Fibroblast of peridontal ligament (primary cell): ENCODE data around the gene KIF26A.
"Not testable (repeated sequence)": the region's sequence is repeated elsewhere in the genome, so short reads cannot be mapped to it uniquely, and the experiment has no call there.

Experiments
- DNase-seq: peaks from one replicate; pipeline ENCODE4 v3.0.0-alpha.2; 2010; ENCODE audit errors: extremely low read depth

KIF26A gene

GRCh38 chr14:104143521-104144452 is 5.4 kb downstream of the KIF26A start:
- no peak for DNase-seq

DNA sequence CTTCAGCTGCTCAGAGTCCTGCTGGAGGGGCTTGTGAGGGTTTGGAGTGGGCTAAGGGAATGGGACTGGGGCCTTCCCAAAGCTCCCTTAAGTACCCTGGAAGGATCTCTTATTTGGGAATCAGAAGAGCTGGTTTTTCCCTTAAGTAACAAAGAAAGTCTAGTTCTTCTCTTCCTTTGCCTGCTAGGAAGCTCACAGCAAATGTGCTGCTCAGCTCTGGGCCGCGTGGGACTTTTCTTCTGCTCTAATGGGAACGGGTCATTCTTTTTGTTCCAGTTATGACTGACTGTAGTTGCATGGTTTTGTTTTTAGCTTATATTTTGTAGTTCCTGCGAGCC is 6.0 kb downstream of the KIF26A start:
- DNase-seq: no peak

- DNase-seq: no peak
Measured at GRCh38 chr14:104144911-104145825, 6.8 kb downstream of the KIF26A start.

DNA sequence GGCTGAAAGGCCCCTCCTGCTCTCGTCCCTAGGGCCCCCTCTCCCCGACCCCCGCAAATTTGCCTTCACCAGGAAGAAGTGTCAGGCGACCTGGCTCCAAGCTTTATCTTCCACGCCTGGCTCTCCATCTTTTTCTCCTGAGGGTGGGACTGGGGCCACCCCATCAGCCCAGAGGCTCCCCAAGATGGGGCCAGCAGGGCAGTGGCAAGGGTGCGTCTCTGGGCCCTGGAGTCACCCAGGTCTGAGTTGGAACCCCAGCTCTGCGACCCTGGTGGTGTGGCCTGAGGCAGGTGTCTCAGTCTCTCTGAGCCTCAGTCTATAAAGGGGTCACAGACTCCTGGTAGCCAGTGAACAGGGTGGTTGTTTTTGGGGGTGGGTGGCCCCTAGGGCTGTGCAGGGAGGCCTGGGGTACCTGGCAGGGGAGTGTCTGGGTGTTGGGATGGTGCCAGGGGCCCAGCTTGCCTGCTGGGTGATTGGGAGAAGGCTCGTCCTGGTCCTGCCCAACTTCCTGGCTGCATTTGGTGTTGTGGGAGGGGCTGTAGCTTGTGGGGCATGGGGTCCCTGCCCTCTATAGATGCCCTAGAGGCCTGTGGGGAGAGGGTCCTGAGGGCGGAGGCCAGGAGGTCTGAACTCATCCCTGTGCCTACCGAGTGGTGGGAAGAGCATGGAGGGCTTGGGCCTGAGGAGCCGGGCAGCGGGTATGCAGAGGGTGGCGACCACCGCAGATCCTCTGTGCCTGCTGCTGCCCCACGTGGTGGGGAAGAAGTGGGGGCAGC is 7.6 kb downstream of the KIF26A start:
- no peak for DNase-seq

- no peak for DNase-seq
Measured at GRCh38 chr14:104146651-104147345, 8.4 kb downstream of the KIF26A start.

- DNase-seq: no peak
Measured at GRCh38 chr14:104147346-104148125, 9.1 kb downstream of the KIF26A start.

DNA sequence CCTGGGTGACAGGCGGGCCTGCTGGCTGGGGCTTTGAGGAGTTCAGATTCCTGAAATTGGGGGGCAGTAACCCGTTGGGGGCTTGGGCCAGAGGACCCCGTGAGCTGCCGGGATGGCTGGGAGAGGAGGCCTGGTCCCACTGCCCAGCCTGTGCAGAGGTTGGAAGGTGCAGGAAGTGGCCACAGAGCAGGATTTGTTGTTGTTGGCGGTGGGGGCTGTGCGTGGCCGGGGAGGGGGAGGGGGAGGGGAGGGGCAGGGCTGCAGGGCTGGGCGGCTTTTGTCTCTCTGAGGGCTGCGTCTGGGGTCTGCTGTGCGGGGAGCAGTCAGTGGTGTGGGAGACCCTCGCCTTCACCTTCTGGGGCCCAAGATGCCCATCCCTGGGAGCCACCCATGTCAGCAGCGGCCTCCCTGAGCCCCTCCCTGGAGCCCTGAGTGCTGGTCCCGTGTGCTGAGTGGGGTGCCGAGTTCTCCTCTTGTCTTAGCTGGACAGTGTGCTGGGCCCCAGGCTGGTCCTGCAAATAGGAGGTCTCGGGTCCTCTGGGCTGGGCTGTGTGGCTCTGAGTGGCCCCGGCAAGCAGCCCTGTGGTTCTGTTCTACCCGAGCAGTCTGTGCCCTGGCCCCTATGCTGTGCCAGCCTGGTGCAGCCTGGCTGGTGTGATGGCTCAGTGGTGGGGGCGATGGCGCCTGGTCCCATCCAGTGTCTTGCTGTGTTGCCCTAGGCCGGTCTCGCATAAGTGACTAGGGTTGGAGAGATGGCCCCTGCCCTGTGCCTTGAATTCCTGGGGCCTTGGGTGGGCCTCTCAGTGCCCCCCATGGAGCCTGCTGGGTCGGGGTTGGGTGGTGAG is 10.3 kb downstream of the KIF26A start:
- no peak for DNase-seq

GRCh38 chr14:104149278-104149595 is 10.8 kb downstream of the KIF26A start:
- DNase-seq: no peak

- DNase-seq: no peak
Measured at GRCh38 chr14:104149617-104150135, 11.3 kb downstream of the KIF26A start.

DNA sequence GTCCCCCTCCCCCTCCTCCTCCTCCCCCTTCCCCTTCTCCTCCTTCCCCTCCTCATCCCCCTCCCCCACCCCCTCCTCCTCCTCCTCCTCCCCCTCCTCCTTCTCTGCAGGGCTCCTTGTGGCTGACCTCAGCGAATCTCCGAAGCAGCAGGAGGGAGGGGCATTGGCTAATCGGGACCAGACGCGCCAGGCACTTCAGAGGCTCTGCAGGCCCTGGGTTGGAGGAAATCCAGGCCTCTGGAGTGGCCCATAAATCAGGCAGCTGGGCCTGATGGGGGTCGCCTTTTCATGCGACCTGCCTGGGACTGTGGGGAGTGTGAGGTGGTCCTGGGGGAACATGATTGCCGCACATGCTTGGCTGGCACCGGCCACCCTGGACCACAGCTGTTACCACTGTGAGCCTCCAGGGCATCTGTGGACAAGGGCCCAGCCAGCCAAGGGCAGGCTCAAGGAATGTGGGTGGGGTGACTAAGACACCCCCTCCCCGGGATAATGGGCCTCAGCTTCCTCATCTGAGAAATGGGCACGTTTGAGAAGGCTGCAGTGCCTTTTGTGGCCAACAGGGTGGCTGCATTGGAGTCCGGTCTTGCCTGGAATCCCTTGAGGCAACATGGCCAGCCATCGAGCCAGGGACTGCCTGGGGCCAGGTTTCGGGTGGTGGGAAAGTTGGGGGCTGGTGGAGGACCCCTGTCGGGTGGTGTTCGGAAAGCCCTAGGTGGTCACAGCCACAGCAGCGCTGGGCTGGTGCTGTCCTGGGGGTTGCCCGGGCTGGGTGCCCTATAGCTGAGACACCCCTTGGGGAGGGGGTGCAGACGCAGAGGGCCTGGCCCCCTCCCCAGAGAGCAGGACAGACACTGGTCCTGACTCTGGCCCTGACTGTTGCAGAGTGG is 12.0 kb downstream of the KIF26A start:
- DNase-seq: peak; percentile 46

DNA sequence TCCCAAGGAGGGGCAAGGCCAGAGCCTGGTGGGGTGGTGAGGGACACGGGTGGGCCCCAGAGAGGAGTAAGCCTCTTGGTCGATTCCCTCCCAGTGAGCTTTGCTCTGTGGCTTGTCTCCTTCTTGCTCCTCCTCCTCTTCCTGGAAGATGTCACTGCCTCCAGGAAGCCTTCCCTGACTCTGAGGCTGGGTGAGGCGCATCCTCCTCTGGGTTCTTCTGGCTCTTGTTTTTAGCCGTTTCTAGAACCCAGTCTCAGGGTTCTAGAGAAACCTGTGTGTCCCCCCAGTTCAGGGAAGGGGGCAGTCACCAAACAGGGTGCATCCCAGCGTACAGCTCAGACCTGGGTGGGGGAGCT is 12.6 kb downstream of the KIF26A start:
- no peak for DNase-seq

- DNase-seq: no peak
Measured at GRCh38 chr14:104151566-104152245, 13.3 kb downstream of the KIF26A start.

- no peak for DNase-seq
Measured at GRCh38 chr14:104152246-104152575, 13.8 kb downstream of the KIF26A start.

GRCh38 chr14:104152686-104153393 is 14.5 kb downstream of the KIF26A start:
- DNase-seq: no peak

- DNase-seq: not testable (repeated sequence)
Measured at GRCh38 chr14:104153394-104153755, 15.0 kb downstream of the KIF26A start.

DNA sequence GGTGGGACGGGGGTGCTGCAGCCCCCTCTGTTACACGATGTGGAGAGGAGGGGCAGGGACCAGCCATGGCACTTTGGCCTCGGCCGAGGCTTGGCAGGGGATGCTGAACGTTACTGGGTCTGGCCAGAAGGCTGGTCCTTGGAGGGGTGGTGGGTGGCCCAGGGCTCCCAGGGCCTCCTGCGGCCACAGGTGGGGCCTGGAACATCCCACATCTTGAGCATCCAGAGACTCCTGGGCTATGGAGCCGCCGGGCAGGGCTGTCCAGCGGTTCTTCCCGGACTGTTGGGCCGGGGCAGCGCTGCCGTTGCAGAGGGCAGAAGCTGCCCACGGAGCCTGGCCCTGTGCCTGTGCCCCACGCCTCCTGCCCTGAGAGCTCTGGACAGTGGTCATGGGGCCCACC is 15.9 kb downstream of the KIF26A start:
- DNase-seq: no peak

- DNase-seq: no peak
Measured at GRCh38 chr14:104155513-104155912, 17.1 kb downstream of the KIF26A start.

- no peak for DNase-seq
Measured at GRCh38 chr14:104156142-104156541, 17.8 kb downstream of the KIF26A start.
